Activated CD8-positive, alpha-beta memory T cell treated with anti-CD3 and anti-CD28 coated beads, Interleukin-2, amount 50 U/mL, for 48 hours (primary cell): ENCODE measurements around the gene AGO4.
"Not testable (repeated sequence)": the region's sequence is repeated elsewhere in the genome, so short reads cannot be mapped to it uniquely, and the experiment has no call there.

Source experiments
- DNase-seq: peaks from one replicate; pipeline ENCODE4 v3.0.0-alpha.2; 2020

AGO4 gene

GRCh38 chr1:35807614-35808449 lies at the start of gene AGO4:
AGO4 (plus strand) TSS chr1:35808016; CDS start chr1:35808417, 401 bp downstream.
- DNase-seq = peak; percentile 72

- no peak for DNase-seq
These were observed 45.7 kb upstream of the AGO4 start for GRCh38 chr1:35762141-35762540.

- no peak for DNase-seq
These were observed 44.6 kb upstream of the AGO4 start for GRCh38 chr1:35763201-35763600.

GRCh38 chr1:35764283-35764682 lies 43.5 kb upstream of the AGO4 start:
- DNase-seq = no peak

GRCh38 chr1:35768350-35769187 lies 39.2 kb upstream of the AGO4 start:
- no peak for DNase-seq

GRCh38 chr1:35769188-35769758 lies 38.5 kb upstream of the AGO4 start:
- peak; percentile 90 for DNase-seq

GRCh38 chr1:35773711-35774110 lies 34.1 kb upstream of the AGO4 start:
- DNase-seq = no peak

- DNase-seq = not testable (repeated sequence)
These were observed 31.6 kb upstream of the AGO4 start for GRCh38 chr1:35776172-35776571.

GRCh38 chr1:35777109-35777508 lies 30.7 kb upstream of the AGO4 start:
- DNase-seq = no peak

GRCh38 chr1:35783055-35783583 lies 24.7 kb upstream of the AGO4 start:
- DNase-seq = no peak

- not testable (repeated sequence) for DNase-seq
These were observed 23.5 kb upstream of the AGO4 start for GRCh38 chr1:35784364-35784763.

GRCh38 chr1:35788139-35788538 lies 19.7 kb upstream of the AGO4 start:
- DNase-seq = no peak

- DNase-seq = no peak
These were observed 17.1 kb upstream of the AGO4 start for GRCh38 chr1:35790670-35791069.

GRCh38 chr1:35795295-35795694 lies 12.5 kb upstream of the AGO4 start:
- no peak for DNase-seq

- peak; percentile 18 for DNase-seq
These were observed 10.4 kb upstream of the AGO4 start for GRCh38 chr1:35797380-35797779.

GRCh38 chr1:35798019-35798418 lies 9.8 kb upstream of the AGO4 start:
- not testable (repeated sequence) for DNase-seq

GRCh38 chr1:35800167-35800887 lies 7.5 kb upstream of the AGO4 start:
- not testable (repeated sequence) for DNase-seq

- DNase-seq = peak; percentile 64
These were observed 766 bp downstream of the AGO4 start for GRCh38 chr1:35808450-35809113.

- no peak for DNase-seq
These were observed 1.6 kb downstream of the AGO4 start for GRCh38 chr1:35809114-35810095.

GRCh38 chr1:35810096-35810881 lies 2.5 kb downstream of the AGO4 start:
- no peak for DNase-seq
